Endothelial cell of umbilical vein (primary cell): Measurements from ENCODE around the gene ARHGAP28. TPM values are rescaled to one million over a fixed set of nuclear protein-coding genes. Genes with fewer than 3 reads are reported as not detected.

ENCODE experiments used
- BruUV-seq: library from RNA; stranded (reverse); fragments of 400-500 nt; replicated peaks from 2 replicates; lab custom pipeline; 2021; lab: Mats Ljungman, UMichigan
- CTCF ChIA-PET: fragments of 300-600, 350-600 bp; sonication (Branson Sonifier 250); formaldehyde crosslinking; loops from one replicate; lab custom pipeline; 2021; ENCODE audit warnings: antibody characterized with exemption, inconsistent platforms; lab: Charles Lee
- POLR2A ChIA-PET: fragments of 300-600, 350-600 bp; sonication (Branson Sonifier 250); formaldehyde crosslinking; loops from one replicate; lab custom pipeline; 2021; ENCODE audit warnings: antibody characterized with exemption, inconsistent platforms; lab: Charles Lee
- DNase-seq: peaks from one replicate; pipeline ENCODE4 v3.0.0-alpha.2; 2011; ENCODE audit warnings: low read depth, low spot score
- FAIRE-seq: peaks from 2 replicates; lab custom pipeline; 2011; peaks lifted over from hg19 to GRCh38; lab: Jason Lieb, UNC
- H2AFZ ChIP-seq: 2 replicates; pipeline ENCODE4 v1.6.0; 2012; ENCODE audit warnings: low read depth, low read length, control low read depth, inconsistent platforms
- H3K27ac ChIP-seq: 2 replicates; pipeline ENCODE4 v1.5.1; 2011; ENCODE audit warnings: low read depth, mild to moderate bottlenecking, control low read depth, low read length, moderate library complexity; ENCODE audit not compliant: insufficient read depth
- H3K27me3 ChIP-seq, 2 experiments: 2 replicates each; pipeline versions ENCODE4 v1.6.0 to v1.6.1; 2011; ENCODE audit warnings: low read length in 2 of 2, mixed read lengths in 1 of 2; ENCODE audit not compliant: control insufficient read depth in 2 of 2, insufficient read depth in 2 of 2
- H3K36me3 ChIP-seq, 2 experiments: 2 replicates in 1 of 2; 3 replicates in 1 of 2; pipeline ENCODE4 v1.5.1; 2011; ENCODE audit warnings: low read length in 2 of 2, mild to moderate bottlenecking in 1 of 2, moderate library complexity in 1 of 2; ENCODE audit not compliant: control insufficient read depth in 2 of 2, insufficient read depth in 2 of 2; ENCODE audit errors: extremely low read depth in 1 of 2
- H3K4me1 ChIP-seq: 3 replicates; pipeline ENCODE4 v1.5.1; 2011; ENCODE audit warnings: mild to moderate bottlenecking, low read length; ENCODE audit not compliant: control insufficient read depth, insufficient read depth; ENCODE audit errors: extremely low read depth
- H3K4me2 ChIP-seq: 2 replicates; pipeline ENCODE4 v1.6.1; 2011; ENCODE audit warnings: low read length, control low read depth, mixed read lengths; ENCODE audit not compliant: insufficient read depth
- H3K4me3 ChIP-seq, 3 experiments: fragments of 200-600 bp in 1 of 3; sonication (generic), shearing (Covaris generic) in 1 of 3; replicated peaks in 1 of 3; 2 replicates each; pipeline ENCODE4 v1.5.1; 2011 to 2016; ENCODE audit warnings: control low read depth in 3 of 3, low read length in 3 of 3, mild to moderate bottlenecking in 2 of 3, inconsistent platforms in 1 of 3, low read depth in 1 of 3, moderate library complexity in 1 of 3; ENCODE audit not compliant: insufficient read depth in 1 of 3
- H3K79me2 ChIP-seq: 2 replicates; pipeline ENCODE4 v1.6.0; 2012; ENCODE audit warnings: low read length, inconsistent platforms; ENCODE audit not compliant: control insufficient read depth, insufficient read depth
- H3K9ac ChIP-seq: replicated peaks from 2 replicates; pipeline ENCODE3; 2011; ENCODE audit warnings: low read length, control low read depth; ENCODE audit not compliant: insufficient read depth; ENCODE audit errors: extremely low read depth
- H3K9me1 ChIP-seq: replicated peaks from 3 replicates; pipeline ENCODE4 v1.6.0; 2011; ENCODE audit warnings: mild to moderate bottlenecking, low read length; ENCODE audit not compliant: control insufficient read depth, insufficient read depth; ENCODE audit errors: extremely low read depth
- H3K9me3 ChIP-seq: replicated peaks from 2 replicates; pipeline ENCODE4 v1.5.1; 2012; ENCODE audit warnings: low read length, inconsistent platforms; ENCODE audit not compliant: control insufficient read depth, insufficient read depth
- H4K20me1 ChIP-seq: replicated peaks from 2 replicates; pipeline ENCODE3; 2011; ENCODE audit warnings: mild to moderate bottlenecking, low read length; ENCODE audit not compliant: control insufficient read depth, insufficient read depth; ENCODE audit errors: extremely low read depth
- CTCF ChIP-seq, 2 donors: IDR thresholded peaks; 1 replicate in 1 of 2; 2 replicates in 1 of 2; pipeline ENCODE4 v1.5.1; 2011; ENCODE audit warnings: low read length in 2 of 2, mild to moderate bottlenecking in 2 of 2, moderate library complexity in 2 of 2, control low read depth in 1 of 2, inconsistent platforms in 1 of 2, low read depth in 1 of 2; ENCODE audit not compliant: insufficient read depth in 1 of 2; ENCODE audit errors: extremely low read depth in 1 of 2
- EZH2 ChIP-seq: IDR thresholded peaks from 2 replicates; pipeline ENCODE4 v1.6.1; 2012; ENCODE audit warnings: borderline replicate concordance, low read depth, mild to moderate bottlenecking, moderate library complexity, low read length, inconsistent platforms; ENCODE audit not compliant: severe bottlenecking
- FOS ChIP-seq: IDR thresholded peaks from 2 replicates; pipeline ENCODE4 v1.6.1; 2011; ENCODE audit warnings: mild to moderate bottlenecking, low read length, moderate library complexity, borderline replicate concordance; ENCODE audit not compliant: insufficient read depth
- GATA2 ChIP-seq: IDR thresholded peaks from 2 replicates; pipeline ENCODE4 v1.7.0; 2011; ENCODE audit warnings: low read depth, mild to moderate bottlenecking, moderate library complexity, mixed read lengths, low read length; ENCODE audit not compliant: insufficient read length, insufficient read depth
- JUN ChIP-seq: IDR thresholded peaks from 2 replicates; pipeline ENCODE4 v1.6.1; 2011; ENCODE audit warnings: borderline replicate concordance, low read depth; ENCODE audit not compliant: insufficient read length, insufficient read depth
- MYC ChIP-seq: IDR thresholded peaks from one replicate; pipeline ENCODE4 v1.6.1; 2011; ENCODE audit warnings: mild to moderate bottlenecking, low read depth, low read length
- POLR2A ChIP-seq: IDR thresholded peaks from 2 replicates; pipeline ENCODE4 v1.6.1; 2012; ENCODE audit warnings: low read depth, mild to moderate bottlenecking, control low read depth, low read length
- POLR2AphosphoS5 ChIP-seq: IDR thresholded peaks from 2 replicates; pipeline ENCODE4 v1.6.1; 2012; ENCODE audit warnings: low read depth, mild to moderate bottlenecking, control low read depth, low read length, moderate library complexity; ENCODE audit not compliant: insufficient read depth
- dilution Hi-C: fragments of 300-500 bp; cut with MboI; formaldehyde crosslinking; loops from one replicate; pipeline ENCODE4 v1.15.0; 2019; ENCODE audit warnings: low sequenced_read_pairs; ENCODE audit not compliant: extremely low pct_ligation_motif_present
- intact Hi-C: fragments of 100-400 bp; cut with micrococcal nuclease; formaldehyde crosslinking; loops from one replicate; pipeline ENCODE4 v1.10.0; 2022
- polyA plus RNA-seq, 4 experiments: library from polyadenylated mRNA; depleted of rRNA in 3 of 4; stranded (reverse) in 3 of 4; unstranded in 1 of 4; fragments of >200 nt; gene quantifications; 2 replicates each; pipeline versions ENCODE4 v1.2.1 to v1.2.3, GENCODE V29; 2011 to 2012; ENCODE audit warnings: missing spikeins in 1 of 4
- total RNA-seq: library from RNA; stranded (reverse); gene quantifications from 2 replicates; pipeline ENCODE4 v1.2.3, GENCODE V29; 2021
- TF ChIP-seq, protein P1 (sequence below): IDR thresholded peaks from 2 replicates; pipeline ENCODE4 v1.6.1; 2011; ENCODE audit not compliant: insufficient read depth, insufficient read length

The ARHGAP28 gene
- total and polyA plus RNA-seq, 2 donors (not counting 3 experiments of a cell fraction or from before 2014, with no cell fraction given), result 3.8 to 23.4 TPM

- H3K27ac ChIP-seq, result no peak overlapping the region
- ChIA-PET POLR2A (no interaction called here), CTCF (no interaction called here)
- H3K4me2 ChIP-seq, result no peak overlapping the region
- no peaks in the 10 kb centered on the region for H3K4me1 ChIP-seq
- dilution Hi-C loops (no loop called here), intact Hi-C loops (no loop called here)
- DNase-seq, result no peak
- H3K9me1 ChIP-seq, result no peaks in the 10 kb centered on the region
- no peak for TF ChIP-seq CTCF (IDR thresholded peaks at IDR 0.05; ENCODE audit: extremely low read depth in 1 of 2, insufficient read depth in 1 of 2, low read depth in 1 of 2, low read length in 2 of 2)
- TF ChIP-seq POLR2A, result no peak
- no peaks in the 10 kb centered on the region for H4K20me1 ChIP-seq
- no peak overlapping the region for H3K4me3 ChIP-seq
- no peak overlapping the region for H3K9ac ChIP-seq
- no peaks in the 10 kb centered on the region for H3K79me2 ChIP-seq
- no peaks in the 10 kb centered on the region for H3K27me3 ChIP-seq
- no peak overlapping the region for H2AFZ ChIP-seq
- FAIRE-seq, result no peak
- no peaks in the 10 kb centered on the region for H3K9me3 ChIP-seq
- H3K36me3 ChIP-seq, result no peaks in the 10 kb centered on the region
- no TSS peak for BruUV-seq
These were observed 122.0 kb downstream of the ARHGAP28 start for GRCh38 chr18:6851480-6851879.

- dilution Hi-C loops, result no loop called here
- H2AFZ ChIP-seq, result no peak overlapping the region
- intact Hi-C loops, result no loop called here
These were observed 125.3 kb downstream of the ARHGAP28 start for GRCh38 chr18:6854811-6855210.

More at GRCh38 chr18:6854811-6855210, 125.3 kb downstream of the ARHGAP28 start:
- Histone ChIP-seq H3K9me1 (no peaks in the 10 kb centered on the region), H3K4me3 (no peak overlapping the region), H3K27me3 (no peaks in the 10 kb centered on the region), H3K9me3 (no peaks in the 10 kb centered on the region), H3K79me2 (no peaks in the 10 kb centered on the region), H3K36me3 (no peaks in the 10 kb centered on the region), H3K4me1 (no peaks in the 10 kb centered on the region), H3K27ac (no peak overlapping the region), H4K20me1 (no peaks in the 10 kb centered on the region), H3K9ac (no peak overlapping the region), H3K4me2 (no peak overlapping the region)
- no TSS peak for BruUV-seq
- CTCF ChIA-PET, result interaction anchor here (1.6 kb wide), 1 partner anchor 65 kb away, joined by 4 read pairs; no protein-coding TSS in a partner anchor
- POLR2A ChIA-PET, result no interaction called here
- DNase-seq (no peak), FAIRE-seq (no peak)
- TF ChIP-seq POLR2A (no peak), EZH2 (no peak), CTCF (IDR thresholded peaks at IDR 0.05; ENCODE audit: extremely low read depth in 1 of 2, insufficient read depth in 1 of 2, low read depth in 1 of 2, low read length in 2 of 2) (no peak), FOS (no peak), JUN (no peak), GATA2 (no peak), POLR2AphosphoS5 (no peak), MYC (no peak)
- TF ChIP-seq, protein P1, sequence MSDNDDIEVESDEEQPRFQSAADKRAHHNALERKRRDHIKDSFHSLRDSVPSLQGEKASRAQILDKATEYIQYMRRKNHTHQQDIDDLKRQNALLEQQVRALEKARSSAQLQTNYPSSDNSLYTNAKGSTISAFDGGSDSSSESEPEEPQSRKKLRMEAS, result no peak
